Ovary (tissue), 3 donors: ENCODE results near the gene RAB28.

Experiments used
- CTCF ChIP-seq, 3 donors: fragments of 450-650 bp in 2 of 3; fragments of 200-600 bp in 1 of 3; IDR thresholded peaks; one replicate each; pipeline versions ENCODE4 v1.5.1 to v1.8.0; 2016 to 2022; ENCODE audit warnings: antibody characterized with exemption in 3 of 3, mild to moderate bottlenecking in 1 of 3
- EP300 ChIP-seq: sonication (generic); formaldehyde crosslinking; IDR thresholded peaks from one replicate; pipeline ENCODE4 v1.6.1; 2017; ENCODE audit warnings: antibody characterized with exemption
- POLR2A ChIP-seq: fragments of 450-650 bp; IDR thresholded peaks from one replicate; pipeline ENCODE4 v1.6.1; 2017; ENCODE audit warnings: antibody characterized with exemption, mild to moderate bottlenecking, moderate library complexity
- donor health status: DM: no; HTN: no; CAD: no.

GRCh38 chr4:13415068-13415785 lies 68.9 kb downstream of the RAB28 start:
- no peak for TF ChIP-seq CTCF (IDR thresholded peaks at IDR 0.05)
- no peak for TF ChIP-seq EP300
- no peak for TF ChIP-seq POLR2A
